Measurements from ENCODE around the gene ALDH3A1. TPM values are rescaled to one million over a fixed set of nuclear protein-coding genes. Genes with fewer than 3 reads are reported as not detected.

Gene ALDH3A1
- total RNA-seq, 1 experiment from 2014 or later = not detected

GRCh38 chr17:19759568-19760549 lies 11.8 kb upstream of the ALDH3A1 start:
- no peak for DNase-seq (ENCODE audit: low read depth)

GRCh38 chr17:19757536-19758180 lies 9.6 kb upstream of the ALDH3A1 start:
- DNase-seq (ENCODE audit: low read depth) = no peak

GRCh38 chr17:19756546-19756945 lies 8.4 kb upstream of the ALDH3A1 start:
- no peak for DNase-seq (ENCODE audit: low read depth)

GRCh38 chr17:19755821-19756510 lies 7.9 kb upstream of the ALDH3A1 start:
- DNase-seq (ENCODE audit: low read depth) = no peak

- no peak for DNase-seq (ENCODE audit: low read depth)
Observed at GRCh38 chr17:19755392-19755791, 7.3 kb upstream of the ALDH3A1 start.

GRCh38 chr17:19753661-19754463 lies 5.8 kb upstream of the ALDH3A1 start:
- peak; percentile 58 for DNase-seq (ENCODE audit: low read depth)

- DNase-seq (ENCODE audit: low read depth) = peak; percentile 91
Observed at GRCh38 chr17:19753051-19753509, 5.0 kb upstream of the ALDH3A1 start.

- DNase-seq (ENCODE audit: low read depth) = no peak
Observed at GRCh38 chr17:19752216-19753050, 4.3 kb upstream of the ALDH3A1 start.

- no peak for DNase-seq (ENCODE audit: low read depth)
Observed at GRCh38 chr17:19750835-19751234, 2.7 kb upstream of the ALDH3A1 start.

GRCh38 chr17:19750020-19750572 lies 2.0 kb upstream of the ALDH3A1 start:
- DNase-seq (ENCODE audit: low read depth) = no peak

- no peak for DNase-seq (ENCODE audit: low read depth)
Observed at GRCh38 chr17:19748807-19749193, 702 bp upstream of the ALDH3A1 start.

- no peak for DNase-seq (ENCODE audit: low read depth)
Observed at GRCh38 chr17:19747159-19747719, 859 bp downstream of the ALDH3A1 start.

- no peak for DNase-seq (ENCODE audit: low read depth)
Observed at GRCh38 chr17:19746517-19746916, 1.6 kb downstream of the ALDH3A1 start.

GRCh38 chr17:19744922-19745757 lies 3.0 kb downstream of the ALDH3A1 start:
- peak; percentile 47 for DNase-seq (ENCODE audit: low read depth)

- no peak for DNase-seq (ENCODE audit: low read depth)
Observed at GRCh38 chr17:19744492-19744891, 3.6 kb downstream of the ALDH3A1 start.

- DNase-seq (ENCODE audit: low read depth) = no peak
Observed at GRCh38 chr17:19743101-19744100, 4.7 kb downstream of the ALDH3A1 start.

- DNase-seq (ENCODE audit: low read depth) = no peak
Observed at GRCh38 chr17:19742495-19742894, 5.6 kb downstream of the ALDH3A1 start.
